ENCODE results near the gene TMED8.

TMED8 gene

GRCh38 chr14:77306416-77306815, 70.5 kb downstream of the TMED8 start:
- Histone ChIP-seq H3K27me3 (ENCODE audit: control insufficient read depth, insufficient read depth, low read length) (no peaks in the 10 kb centered on the region), H3K9me3 (ENCODE audit: control insufficient read depth, insufficient read depth, low read length) (no peaks in the 10 kb centered on the region), H3K9ac (ENCODE audit: low read depth, low read length) (no peak overlapping the region), H3K36me3 (ENCODE audit: control insufficient read depth, insufficient read depth, low read length) (peaks cover 4% of the 10 kb centered on the region), H3K4me3 (ENCODE audit: low read depth, low read length) (no peak overlapping the region), H3K4me1 (ENCODE audit: control insufficient read depth, insufficient read depth, low read length) (peaks cover 4% of the 10 kb centered on the region)

- Histone ChIP-seq H3K27me3 (ENCODE audit: control insufficient read depth, insufficient read depth, low read length) (no peaks in the 10 kb centered on the region), H3K4me3 (ENCODE audit: low read depth, low read length) (no peak overlapping the region), H3K9me3 (ENCODE audit: control insufficient read depth, insufficient read depth, low read length) (no peaks in the 10 kb centered on the region), H3K9ac (ENCODE audit: low read depth, low read length) (no peak overlapping the region), H3K36me3 (ENCODE audit: control insufficient read depth, insufficient read depth, low read length) (peaks cover 6% of the 10 kb centered on the region), H3K4me1 (ENCODE audit: control insufficient read depth, insufficient read depth, low read length) (peaks cover 4% of the 10 kb centered on the region)
Measured at GRCh38 chr14:77305696-77306095, 71.2 kb downstream of the TMED8 start.

GRCh38 chr14:77303417-77304156, 73.3 kb downstream of the TMED8 start:
- H3K9me3 ChIP-seq (ENCODE audit: control insufficient read depth, insufficient read depth, low read length): no peaks in the 10 kb centered on the region
- no peak overlapping the region for H3K4me3 ChIP-seq (ENCODE audit: low read depth, low read length)
- no peaks in the 10 kb centered on the region for H3K27me3 ChIP-seq (ENCODE audit: control insufficient read depth, insufficient read depth, low read length)
- H3K9ac ChIP-seq (ENCODE audit: low read depth, low read length): no peak overlapping the region
- peaks cover 12% of the 10 kb centered on the region for H3K36me3 ChIP-seq (ENCODE audit: control insufficient read depth, insufficient read depth, low read length)
- peaks cover 4% of the 10 kb centered on the region for H3K4me1 ChIP-seq (ENCODE audit: control insufficient read depth, insufficient read depth, low read length)

GRCh38 chr14:77302926-77303325, 74.0 kb downstream of the TMED8 start:
- Histone ChIP-seq H3K9me3 (ENCODE audit: control insufficient read depth, insufficient read depth, low read length) (no peaks in the 10 kb centered on the region), H3K9ac (ENCODE audit: low read depth, low read length) (no peak overlapping the region), H3K4me1 (ENCODE audit: control insufficient read depth, insufficient read depth, low read length) (peaks cover 4% of the 10 kb centered on the region), H3K27me3 (ENCODE audit: control insufficient read depth, insufficient read depth, low read length) (no peaks in the 10 kb centered on the region), H3K4me3 (ENCODE audit: low read depth, low read length) (no peak overlapping the region), H3K36me3 (ENCODE audit: control insufficient read depth, insufficient read depth, low read length) (peaks cover 12% of the 10 kb centered on the region)

GRCh38 chr14:77301103-77301502, 75.8 kb downstream of the TMED8 start:
- H3K36me3 ChIP-seq (ENCODE audit: control insufficient read depth, insufficient read depth, low read length): peaks cover 19% of the 10 kb centered on the region
- no peak overlapping the region for H3K9ac ChIP-seq (ENCODE audit: low read depth, low read length)

GRCh38 chr14:77299771-77300170, 77.1 kb downstream of the TMED8 start:
- H3K9ac ChIP-seq (ENCODE audit: low read depth, low read length): no peak overlapping the region
- no peak overlapping the region for H3K4me3 ChIP-seq (ENCODE audit: low read depth, low read length)
- no peaks in the 10 kb centered on the region for H3K27me3 ChIP-seq (ENCODE audit: control insufficient read depth, insufficient read depth, low read length)
- peaks cover 23% of the 10 kb centered on the region for H3K36me3 ChIP-seq (ENCODE audit: control insufficient read depth, insufficient read depth, low read length)
- H3K4me1 ChIP-seq (ENCODE audit: control insufficient read depth, insufficient read depth, low read length): no peaks in the 10 kb centered on the region
- H3K9me3 ChIP-seq (ENCODE audit: control insufficient read depth, insufficient read depth, low read length): no peaks in the 10 kb centered on the region

More at GRCh38 chr14:77301103-77301502, 75.8 kb downstream of the TMED8 start:
- Histone ChIP-seq H3K27me3 (ENCODE audit: control insufficient read depth, insufficient read depth, low read length) (no peaks in the 10 kb centered on the region), H3K9me3 (ENCODE audit: control insufficient read depth, insufficient read depth, low read length) (no peaks in the 10 kb centered on the region), H3K4me3 (ENCODE audit: low read depth, low read length) (no peak overlapping the region), H3K4me1 (ENCODE audit: control insufficient read depth, insufficient read depth, low read length) (no peaks in the 10 kb centered on the region)

DNA sequence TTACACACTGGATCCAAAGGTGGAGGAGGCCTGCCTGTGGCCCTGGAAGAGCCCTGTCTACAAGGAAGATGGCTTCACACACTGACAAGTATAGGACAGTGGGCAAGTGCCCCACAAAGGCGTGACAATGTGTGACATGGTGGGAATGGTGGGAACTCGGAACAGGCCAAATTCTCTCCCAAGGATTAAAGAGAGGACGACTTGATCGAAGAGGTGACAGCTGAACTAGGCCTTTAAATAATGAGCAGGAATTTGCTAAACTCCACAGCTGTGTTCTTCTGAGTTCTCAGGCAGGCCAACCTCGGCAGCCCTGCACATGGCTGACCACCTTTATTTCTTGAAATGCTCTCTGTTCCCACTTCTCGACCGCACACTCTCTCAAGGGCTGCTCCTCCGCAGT, 80.0 kb downstream of the TMED8 start:
- Histone ChIP-seq H3K4me3 (ENCODE audit: low read depth, low read length) (no peak overlapping the region), H3K27me3 (ENCODE audit: control insufficient read depth, insufficient read depth, low read length) (no peaks in the 10 kb centered on the region), H3K9ac (ENCODE audit: low read depth, low read length) (no peak overlapping the region), H3K4me1 (ENCODE audit: control insufficient read depth, insufficient read depth, low read length) (no peaks in the 10 kb centered on the region), H3K36me3 (ENCODE audit: control insufficient read depth, insufficient read depth, low read length) (peaks cover 23% of the 10 kb centered on the region), H3K9me3 (ENCODE audit: control insufficient read depth, insufficient read depth, low read length) (no peaks in the 10 kb centered on the region)

- no peaks in the 10 kb centered on the region for H3K9me3 ChIP-seq (ENCODE audit: control insufficient read depth, insufficient read depth, low read length)
- peaks cover 20% of the 10 kb centered on the region for H3K36me3 ChIP-seq (ENCODE audit: control insufficient read depth, insufficient read depth, low read length)
- H3K9ac ChIP-seq (ENCODE audit: low read depth, low read length): no peak overlapping the region
- no peaks in the 10 kb centered on the region for H3K27me3 ChIP-seq (ENCODE audit: control insufficient read depth, insufficient read depth, low read length)
- H3K4me3 ChIP-seq (ENCODE audit: low read depth, low read length): no peak overlapping the region
- no peaks in the 10 kb centered on the region for H3K4me1 ChIP-seq (ENCODE audit: control insufficient read depth, insufficient read depth, low read length)
Measured at GRCh38 chr14:77296155-77296554, 80.7 kb downstream of the TMED8 start.

DNA sequence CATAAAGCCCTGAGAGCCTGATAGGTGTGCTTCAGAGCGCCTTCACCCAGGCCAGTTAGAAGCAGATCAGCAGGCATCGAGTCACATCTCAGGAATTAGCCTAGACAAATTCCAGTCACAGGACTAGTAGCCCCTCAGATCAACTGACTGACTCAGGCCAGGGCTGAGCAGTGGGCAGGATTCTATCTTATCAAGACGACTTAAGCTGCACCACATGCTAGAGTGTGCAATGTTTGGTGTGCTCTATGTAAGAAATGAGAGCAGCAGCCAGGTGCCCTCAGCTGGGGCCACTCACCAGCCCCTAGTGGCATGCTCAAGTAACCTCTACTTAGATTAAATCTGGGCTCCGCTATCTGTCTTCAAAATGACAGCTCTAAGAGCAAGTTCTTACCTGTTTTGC, 86.2 kb downstream of the TMED8 start:
- no peak overlapping the region for H3K4me3 ChIP-seq (ENCODE audit: low read depth, low read length)
- H3K9me3 ChIP-seq (ENCODE audit: control insufficient read depth, insufficient read depth, low read length): no peaks in the 10 kb centered on the region
- H3K4me1 ChIP-seq (ENCODE audit: control insufficient read depth, insufficient read depth, low read length): no peaks in the 10 kb centered on the region
- H3K27me3 ChIP-seq (ENCODE audit: control insufficient read depth, insufficient read depth, low read length): no peaks in the 10 kb centered on the region
- no peak overlapping the region for H3K9ac ChIP-seq (ENCODE audit: low read depth, low read length)
- peaks cover under 1% of the 10 kb centered on the region for H3K36me3 ChIP-seq (ENCODE audit: control insufficient read depth, insufficient read depth, low read length)

- Histone ChIP-seq H3K9ac (ENCODE audit: low read depth, low read length) (no peak overlapping the region), H3K36me3 (ENCODE audit: control insufficient read depth, insufficient read depth, low read length) (peaks cover 12% of the 10 kb centered on the region), H3K9me3 (ENCODE audit: control insufficient read depth, insufficient read depth, low read length) (no peaks in the 10 kb centered on the region), H3K27me3 (ENCODE audit: control insufficient read depth, insufficient read depth, low read length) (no peaks in the 10 kb centered on the region), H3K4me1 (ENCODE audit: control insufficient read depth, insufficient read depth, low read length) (no peaks in the 10 kb centered on the region), H3K4me3 (ENCODE audit: low read depth, low read length) (no peak overlapping the region)
Measured at GRCh38 chr14:77286576-77286975, 90.3 kb downstream of the TMED8 start.
